LNCaP clone FGC (cell line): ENCODE data around the gene LIN7C.
A peak's percentile ranks its signal among the peaks of the same experiment; 100 is the strongest.
"Not testable (repeated sequence)": the region's sequence is repeated elsewhere in the genome, so short reads cannot be mapped to it uniquely, and the experiment has no call there.

Source experiments
- DNase-seq: peaks from one replicate; pipeline ENCODE4 v3.0.0-alpha.2; 2011; ENCODE audit warnings: low read depth
- H3K4me3 ChIP-seq: 2 replicates; pipeline ENCODE4 v1.5.1; 2011; ENCODE audit warnings: mild to moderate bottlenecking, low read depth, low read length, control low read depth
- CTCF ChIP-seq: IDR thresholded peaks from 2 replicates; pipeline ENCODE4 v1.5.1; 2012; ENCODE audit warnings: mild to moderate bottlenecking; ENCODE audit not compliant: control insufficient read depth, insufficient read depth; ENCODE audit errors: extremely low read depth

The LIN7C gene

GRCh38 chr11:27525824-27526516 is 19.4 kb upstream of the LIN7C start:
- H3K4me3 ChIP-seq = no peak overlapping the region
- no peak for DNase-seq
- TF ChIP-seq CTCF = no peak

GRCh38 chr11:27524155-27524554 is 17.6 kb upstream of the LIN7C start:
- TF ChIP-seq CTCF = peak; percentile 21; the same call in 1 of the 2 replicates
- DNase-seq = no peak
- no peak overlapping the region for H3K4me3 ChIP-seq

GRCh38 chr11:27520226-27520625 is 13.7 kb upstream of the LIN7C start:
- DNase-seq = no peak
- no peak for TF ChIP-seq CTCF

GRCh38 chr11:27518518-27518917 is 11.9 kb upstream of the LIN7C start:
- no peak for DNase-seq
- H3K4me3 ChIP-seq = no peak overlapping the region
- no peak for TF ChIP-seq CTCF

More at GRCh38 chr11:27520226-27520625, 13.7 kb upstream of the LIN7C start:
- no peak overlapping the region for H3K4me3 ChIP-seq

GRCh38 chr11:27517490-27517889 is 10.9 kb upstream of the LIN7C start:
- not testable (repeated sequence) for H3K4me3 ChIP-seq, DNase-seq

GRCh38 chr11:27514558-27514957 is 8.0 kb upstream of the LIN7C start:
- TF ChIP-seq CTCF = no peak
- peak; percentile 97 for DNase-seq

GRCh38 chr11:27514076-27514475 is 7.5 kb upstream of the LIN7C start:
- H3K4me3 ChIP-seq = no peak overlapping the region
- no peak for TF ChIP-seq CTCF
- peak; percentile 50 for DNase-seq

More at GRCh38 chr11:27514558-27514957, 8.0 kb upstream of the LIN7C start:
- H3K4me3 ChIP-seq = no peak overlapping the region

GRCh38 chr11:27513389-27513788 is 6.8 kb upstream of the LIN7C start:
- DNase-seq = no peak
- no peak overlapping the region for H3K4me3 ChIP-seq
- no peak for TF ChIP-seq CTCF
